GM21367 (cell line): Measurements from ENCODE around the gene PLA2G4A.

ENCODE experiments used
- ATAC-seq: cut with Tn5 transposase; IDR thresholded peaks from one replicate; pipeline ENCODE4 v1.9.1; 2021; ENCODE audit not compliant: unreplicated experiment

The PLA2G4A gene

GRCh38 chr1:187013582-187014200, 184.9 kb downstream of the PLA2G4A start:
- no peak for ATAC-seq

- ATAC-seq: no peak
These were observed 189.5 kb downstream of the PLA2G4A start for GRCh38 chr1:187018291-187018690.

GRCh38 chr1:187027253-187027652, 198.5 kb downstream of the PLA2G4A start:
- ATAC-seq: no peak

GRCh38 chr1:187032316-187032981, 203.7 kb downstream of the PLA2G4A start:
- no peak for ATAC-seq

GRCh38 chr1:187032982-187033692, 204.4 kb downstream of the PLA2G4A start:
- no peak for ATAC-seq

- ATAC-seq: no peak
These were observed 205.1 kb downstream of the PLA2G4A start for GRCh38 chr1:187033693-187034390.

GRCh38 chr1:187034501-187034900, 205.8 kb downstream of the PLA2G4A start:
- ATAC-seq: no peak

GRCh38 chr1:187037973-187038553, 209.3 kb downstream of the PLA2G4A start:
- no peak for ATAC-seq
